ENCODE data around the gene PALLD.

PALLD gene

GRCh38 chr4:168771251-168771650 lies 274.4 kb downstream of the PALLD start:
- FAIRE-seq: no peak

DNA sequence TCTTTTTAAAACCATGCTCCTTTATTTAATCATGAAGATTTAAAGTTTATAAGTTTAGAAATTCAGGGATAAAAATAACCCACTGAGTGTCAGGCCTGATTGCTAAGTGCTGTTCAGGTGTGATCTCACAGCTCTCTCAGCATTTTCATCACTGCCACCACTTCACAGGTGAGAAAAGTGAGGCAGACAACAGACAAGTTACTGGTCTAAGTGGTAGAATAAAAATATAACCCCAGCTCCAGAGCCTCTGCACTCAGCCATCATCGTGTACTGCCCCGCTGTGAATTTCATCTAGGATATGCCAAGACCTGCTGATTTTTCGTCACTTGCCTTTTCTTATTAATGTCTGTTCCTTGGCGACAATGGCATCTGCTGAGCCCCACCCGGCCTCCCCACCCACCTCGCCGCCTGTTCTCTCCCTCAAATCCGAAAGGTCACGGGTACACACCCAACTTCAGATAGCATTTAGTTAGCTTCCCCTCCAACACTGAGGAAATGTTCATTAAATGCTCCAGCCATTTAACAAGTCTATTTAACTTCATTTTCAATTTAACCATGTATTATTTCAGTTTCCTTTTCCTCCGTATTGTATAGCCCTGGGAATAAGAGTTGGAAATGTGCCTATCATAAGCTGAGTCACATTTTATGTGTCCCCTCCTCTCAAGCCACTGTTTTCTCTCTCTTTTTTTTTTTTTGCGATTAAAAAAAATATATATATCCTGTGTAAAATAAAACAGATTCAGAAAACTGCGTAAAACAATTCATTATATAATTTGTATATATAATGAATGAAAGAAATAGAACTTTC lies 276.7 kb downstream of the PALLD start:
- FAIRE-seq: no peak

DNA sequence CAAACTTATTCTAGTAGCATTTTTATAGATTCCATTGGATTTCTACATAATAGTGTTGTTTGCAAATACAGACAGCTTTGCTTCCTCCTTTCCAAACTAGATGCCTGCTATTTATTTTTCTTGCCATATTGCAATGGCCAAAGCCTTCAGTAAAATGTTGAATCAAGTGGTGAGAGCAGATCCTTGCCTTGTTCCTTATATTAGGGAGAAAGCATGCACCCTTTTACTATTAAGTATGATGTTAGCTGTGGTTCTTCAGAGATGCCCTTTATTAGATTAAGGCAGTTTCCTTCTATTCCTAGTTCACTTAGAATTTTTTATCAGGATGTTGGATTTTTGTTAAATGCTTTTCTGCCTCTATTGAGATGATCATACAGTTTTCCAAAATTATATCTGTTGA lies 279.5 kb downstream of the PALLD start:
- no peak for FAIRE-seq

DNA sequence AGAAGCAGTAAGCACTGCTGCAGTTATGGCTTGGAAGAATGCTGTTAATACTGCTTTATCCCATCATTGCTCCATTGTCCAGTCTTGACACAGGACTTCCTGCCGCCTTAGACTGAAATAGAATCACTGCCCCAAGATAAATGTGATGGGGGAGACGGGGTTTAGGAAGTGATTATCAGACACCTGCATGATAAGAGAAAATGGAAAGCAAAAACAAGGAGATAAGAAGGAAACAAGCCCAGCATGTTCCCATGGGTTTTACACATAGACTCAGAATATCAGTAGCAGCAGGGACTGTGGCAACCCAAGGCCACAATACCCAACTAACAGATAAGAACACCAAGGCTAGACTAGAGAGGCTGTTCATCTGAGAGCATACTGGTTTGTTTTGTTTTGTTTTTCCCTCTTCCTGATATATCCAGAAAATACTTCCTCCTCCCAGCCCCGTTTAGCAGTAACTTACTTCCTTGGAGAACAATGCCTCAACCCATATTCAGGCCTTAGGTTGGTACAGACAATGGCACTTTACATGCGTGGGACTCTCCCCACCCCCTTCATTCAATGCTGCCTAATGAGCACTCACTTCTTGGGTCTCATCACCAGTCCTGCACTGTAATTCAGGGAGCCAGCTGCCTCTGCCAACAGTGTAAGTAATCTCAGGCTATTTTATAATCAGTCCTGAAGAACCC lies 280.6 kb downstream of the PALLD start:
- FAIRE-seq: no peak

DNA sequence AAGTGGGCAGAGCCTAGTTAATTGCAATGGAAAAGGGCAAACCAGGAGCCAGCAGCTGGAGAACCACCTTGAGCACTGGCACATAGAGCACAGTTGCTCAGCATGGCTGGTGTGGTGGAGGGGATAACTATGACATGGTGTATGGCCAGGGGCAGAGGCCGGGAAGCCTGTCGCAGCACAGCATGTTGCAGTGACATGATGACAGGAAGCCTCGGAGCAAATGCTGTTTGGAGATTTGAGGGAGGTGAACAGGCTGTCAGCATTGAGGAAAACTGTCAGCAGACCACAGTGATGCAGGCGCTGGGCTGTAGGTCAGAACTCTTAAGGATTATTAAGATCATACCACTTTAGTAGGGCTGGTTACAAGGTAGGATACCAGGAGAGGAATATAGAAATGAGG lies 284.5 kb downstream of the PALLD start:
- no peak for FAIRE-seq

- no peak for FAIRE-seq
Measured at GRCh38 chr4:168781926-168782325, 285.1 kb downstream of the PALLD start.

DNA sequence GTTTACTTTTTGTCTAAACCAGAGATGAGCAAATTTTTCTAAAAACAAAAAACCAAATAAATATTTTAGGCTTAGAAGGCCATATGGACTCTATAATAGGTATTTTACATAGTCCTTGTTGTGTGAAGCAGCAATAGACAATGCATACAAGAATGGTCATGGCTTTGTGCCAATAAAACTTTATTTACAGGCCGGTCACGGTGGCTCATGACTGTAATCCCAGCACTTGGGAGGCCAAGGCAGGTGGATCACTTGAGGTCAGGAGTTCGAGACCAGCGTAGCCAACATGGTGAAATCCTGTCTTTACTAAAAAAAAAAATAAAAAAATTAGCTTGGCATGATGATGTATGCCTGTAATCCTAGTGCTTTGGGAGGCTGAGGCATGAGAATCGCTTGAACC lies 285.6 kb downstream of the PALLD start:
- FAIRE-seq: no peak

DNA sequence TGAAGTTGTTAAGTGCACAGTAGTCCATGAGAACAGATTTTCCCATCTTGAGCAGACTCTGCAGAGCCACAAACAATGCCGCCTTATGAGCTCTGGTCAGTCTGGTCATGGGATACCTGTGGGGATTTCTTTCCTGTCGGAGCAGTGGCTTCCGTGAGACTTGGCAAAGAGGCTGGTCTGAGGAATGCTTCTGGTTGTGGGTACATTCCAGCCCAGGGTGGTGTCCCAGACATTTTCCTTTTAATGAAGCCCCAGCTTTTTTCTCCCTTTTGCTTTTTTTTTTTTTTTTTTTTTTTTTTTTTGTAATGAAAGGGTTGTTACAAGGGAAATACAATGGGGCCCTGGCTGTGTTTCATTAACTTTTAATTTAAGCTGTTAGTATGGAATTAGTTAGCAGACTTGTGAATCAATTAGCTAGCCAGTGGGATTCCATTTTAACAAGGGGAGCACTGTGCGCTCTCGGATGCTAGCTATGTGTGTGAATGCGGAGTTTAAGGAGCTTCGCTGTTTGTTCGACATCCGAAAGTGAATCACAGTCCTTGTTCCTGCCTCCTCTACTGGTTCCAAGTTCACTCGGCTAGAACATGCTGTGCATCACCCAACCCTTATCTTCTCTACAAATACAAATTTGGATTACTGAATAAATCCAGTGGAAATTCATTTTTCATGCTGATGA lies 288.1 kb downstream of the PALLD start:
- FAIRE-seq: no peak

DNA sequence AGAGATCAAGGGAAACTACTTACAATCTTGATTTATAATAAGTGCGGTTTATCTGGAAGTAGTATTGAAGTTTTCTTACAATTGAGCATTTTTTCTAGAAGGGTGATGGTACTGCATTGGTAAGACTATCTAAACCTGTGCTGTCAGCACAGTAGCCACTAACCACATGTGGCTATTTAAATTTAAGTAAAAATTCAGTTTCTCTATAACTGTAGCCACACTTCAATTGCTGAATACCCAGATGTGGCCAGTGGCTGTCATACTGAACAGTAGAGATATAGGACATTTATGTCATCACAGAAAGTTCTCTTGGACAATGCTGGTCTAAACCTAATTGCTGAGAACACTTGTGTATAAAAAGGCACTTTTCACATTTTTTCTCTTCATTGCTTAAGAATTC lies 290.5 kb downstream of the PALLD start:
- FAIRE-seq: no peak

- no peak for FAIRE-seq
Measured at GRCh38 chr4:168787801-168788595, 291.1 kb downstream of the PALLD start.

DNA sequence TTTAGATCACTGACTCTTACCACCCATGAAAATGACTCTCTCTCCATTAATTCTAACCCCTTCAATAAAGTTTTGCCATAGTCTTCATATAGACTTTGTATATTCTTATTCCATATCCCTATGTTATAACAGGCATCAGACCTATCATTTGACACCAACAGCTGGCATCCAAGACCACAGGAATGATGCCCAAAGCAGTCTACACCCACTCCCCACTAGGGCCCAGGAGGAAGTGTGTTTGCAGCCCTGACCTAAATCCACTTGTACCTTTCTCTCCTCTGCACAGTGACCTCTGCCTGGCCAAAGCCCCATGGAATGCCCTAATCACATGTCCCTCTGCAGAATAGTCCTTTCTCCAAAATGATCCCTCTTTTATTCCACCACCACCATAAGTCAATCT lies 294.0 kb downstream of the PALLD start:
- FAIRE-seq: no peak

DNA sequence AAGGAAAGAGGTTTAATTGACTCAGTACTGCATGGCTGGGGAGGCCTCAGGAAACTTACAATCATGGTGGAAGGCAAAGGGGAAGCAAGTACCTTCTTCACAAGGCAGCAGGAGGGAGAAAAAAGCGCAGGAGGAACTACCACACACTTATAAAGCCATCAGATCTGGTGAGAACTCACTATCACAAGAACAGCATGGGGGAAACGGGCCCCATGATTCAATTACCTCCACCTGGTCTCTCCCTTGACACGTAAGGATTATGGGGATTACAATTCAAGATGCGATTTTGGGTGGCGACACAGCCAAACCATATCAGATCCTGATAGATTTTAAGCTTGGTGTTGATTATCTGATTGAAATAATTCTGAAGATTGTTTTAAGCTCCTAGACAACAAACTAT lies 294.5 kb downstream of the PALLD start:
- FAIRE-seq: no peak

DNA sequence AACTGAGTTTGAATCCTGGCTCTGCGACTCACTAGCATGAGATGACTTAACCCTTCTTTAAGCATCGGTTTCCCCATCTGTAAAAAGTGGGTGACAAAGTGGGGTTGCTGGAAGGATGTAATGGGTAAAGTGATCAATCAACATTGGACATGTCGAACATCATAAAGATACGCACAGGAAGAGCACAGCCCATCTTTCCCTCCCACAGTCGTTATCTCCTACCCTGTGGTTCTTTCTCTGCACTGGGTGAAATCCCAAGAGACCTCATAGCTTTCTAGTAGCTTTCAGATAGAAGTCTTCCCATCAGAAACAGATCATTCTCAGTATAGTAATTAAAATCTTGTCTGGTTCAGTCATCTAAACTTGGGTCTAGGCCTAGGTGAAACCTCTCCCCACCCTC lies 296.7 kb downstream of the PALLD start:
- FAIRE-seq: no peak

GRCh38 chr4:168794092-168794707 lies 297.3 kb downstream of the PALLD start:
- no peak for FAIRE-seq

- no peak for FAIRE-seq
Measured at GRCh38 chr4:168794881-168795280, 298.0 kb downstream of the PALLD start.

DNA sequence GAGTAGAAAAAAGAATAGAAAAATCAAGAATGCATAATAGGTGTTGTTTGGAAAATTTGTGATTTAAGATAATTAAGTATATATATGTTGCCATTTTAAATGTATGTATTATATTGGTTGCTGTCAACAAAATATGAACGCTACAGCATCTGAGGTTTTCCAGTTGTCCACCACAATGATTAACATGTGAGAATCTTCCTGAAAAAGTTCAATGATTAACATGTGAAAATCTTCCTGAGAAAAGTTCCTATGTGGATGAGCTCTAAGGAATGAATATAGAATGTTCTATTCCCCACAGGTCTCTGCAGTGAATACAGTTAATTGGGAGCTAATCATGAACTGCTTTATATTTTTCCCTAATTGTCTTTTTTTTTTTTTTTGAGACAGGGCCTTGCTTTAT lies 298.5 kb downstream of the PALLD start:
- no peak for FAIRE-seq

DNA sequence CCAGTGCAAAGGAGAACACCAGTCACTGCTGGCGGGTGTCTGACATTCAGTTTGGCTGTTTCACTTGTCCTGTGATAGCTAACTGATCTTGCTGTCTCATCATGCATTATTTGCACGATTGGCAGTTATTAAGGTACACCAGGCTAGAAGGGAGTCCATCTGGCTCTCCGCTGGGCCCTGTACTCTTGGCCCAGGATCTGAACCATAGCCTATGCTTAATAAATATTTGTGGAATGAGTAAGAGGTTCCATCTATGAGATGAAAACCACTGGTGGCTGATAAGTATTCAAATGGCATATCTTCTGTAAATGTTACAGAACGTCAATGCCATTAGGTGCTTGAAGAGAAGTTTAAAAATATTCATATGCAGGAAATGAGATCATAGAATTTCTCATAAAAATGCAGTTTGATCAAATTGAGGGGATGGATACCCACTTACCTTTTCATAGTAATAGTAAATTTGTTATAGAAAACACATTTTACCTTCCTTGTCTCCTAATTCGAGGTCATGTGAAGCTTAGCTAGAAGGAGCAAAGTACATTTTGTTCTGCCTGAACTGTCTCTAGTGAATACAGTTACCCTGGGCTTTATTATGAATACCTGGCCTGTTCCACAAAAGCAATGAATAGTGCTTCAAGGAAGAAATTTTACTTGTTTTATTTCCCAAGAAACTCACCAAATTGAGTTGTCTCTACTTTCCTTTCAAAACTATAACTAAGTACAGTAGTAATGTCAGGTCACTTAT lies 299.7 kb downstream of the PALLD start:
- no peak for FAIRE-seq

- no peak for FAIRE-seq
Measured at GRCh38 chr4:168797194-168797593, 300.3 kb downstream of the PALLD start.

DNA sequence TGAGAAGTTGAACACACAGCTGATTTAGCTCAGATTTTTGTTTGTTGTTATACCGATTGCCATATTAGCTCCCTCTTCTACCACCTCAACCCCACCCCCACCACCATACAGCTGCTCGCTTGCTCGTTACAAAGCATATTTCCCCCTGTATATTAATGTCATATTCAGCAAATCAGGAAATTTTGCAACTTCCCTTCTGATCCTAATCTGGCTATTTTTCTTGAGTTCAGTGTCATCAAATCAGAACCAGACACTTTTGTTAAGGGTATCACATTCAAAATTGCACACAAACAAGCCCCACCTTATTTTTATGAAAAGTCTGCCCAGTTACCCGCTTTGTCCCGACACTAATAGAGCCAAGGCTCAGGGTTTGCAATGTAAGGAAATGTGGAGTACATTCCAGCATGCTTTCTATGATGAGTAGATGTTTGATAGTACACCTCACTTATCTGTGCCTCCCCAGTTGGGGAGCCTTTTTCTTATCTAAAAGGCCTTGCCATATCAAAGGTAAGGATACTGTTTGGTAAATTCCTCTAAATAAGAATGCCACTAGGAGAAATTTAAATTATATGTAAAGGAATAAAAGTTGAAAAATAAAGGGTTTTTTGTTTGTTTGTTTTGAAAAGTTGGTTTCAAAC lies 301.0 kb downstream of the PALLD start:
- FAIRE-seq: no peak

- FAIRE-seq: no peak
Measured at GRCh38 chr4:168800926-168801325, 304.1 kb downstream of the PALLD start.

- FAIRE-seq: no peak
Measured at GRCh38 chr4:168802222-168802621, 305.4 kb downstream of the PALLD start.
